H1 (cell line): ENCODE measurements around the gene CMSS1. TPM values are rescaled to one million over a fixed set of nuclear protein-coding genes. Genes with fewer than 3 reads are reported as not detected.

Source experiments
- CTCF ChIA-PET: fragments of 300-600 bp; sonication (Branson Sonifier 250); formaldehyde crosslinking; loops from one replicate; lab custom pipeline; 2021; ENCODE audit not compliant: partially characterized antibody; lab: Charles Lee
- POLR2A ChIA-PET: fragments of 300-600 bp; sonication (Branson Sonifier 250); formaldehyde crosslinking; loops from one replicate; lab custom pipeline; 2021; ENCODE audit warnings: inconsistent platforms; ENCODE audit not compliant: partially characterized antibody; lab: Charles Lee
- DNase-seq, 2 experiments: peaks; one replicate each; pipeline versions ENCODE4 v3.0.0 to v3.0.0-alpha.2; 2010 to 2022; ENCODE audit warnings: low spot score in 2 of 2, low read depth in 1 of 2, mixed read lengths in 1 of 2
- FAIRE-seq: peaks from 2 replicates; lab custom pipeline; 2011; peaks lifted over from hg19 to GRCh38; lab: Jason Lieb, UNC
- H2AFZ ChIP-seq: 2 replicates; pipeline ENCODE4 v1.8.1; 2012; ENCODE audit warnings: low read length, inconsistent platforms
- H2AK5ac ChIP-seq: 2 replicates; pipeline ENCODE4 v1.6.1; 2013; ENCODE audit warnings: low read depth, low read length
- H2BK120ac ChIP-seq: replicated peaks from 2 replicates; pipeline ENCODE3; 2013; ENCODE audit warnings: low read depth, low read length, inconsistent platforms
- H2BK12ac ChIP-seq: 2 replicates; pipeline ENCODE4 v1.6.1; 2013; ENCODE audit warnings: low read depth, low read length
- H2BK15ac ChIP-seq: 2 replicates; pipeline ENCODE4 v1.6.1; 2013; ENCODE audit warnings: low read length
- H2BK20ac ChIP-seq: 2 replicates; pipeline ENCODE4 v1.6.1; 2013; ENCODE audit warnings: low read length
- H2BK5ac ChIP-seq: 2 replicates; pipeline ENCODE4 v1.6.1; 2013; ENCODE audit warnings: low read depth, low read length
- H3K14ac ChIP-seq: 2 replicates; pipeline ENCODE4 v1.6.1; 2013; ENCODE audit warnings: inconsistent platforms; ENCODE audit not compliant: insufficient read length
- H3K18ac ChIP-seq: 2 replicates; pipeline ENCODE4 v1.6.1; 2013; ENCODE audit warnings: low read length; ENCODE audit errors: extremely low read depth
- H3K23ac ChIP-seq: 2 replicates; pipeline ENCODE4 v1.6.1; 2013; ENCODE audit warnings: inconsistent platforms; ENCODE audit not compliant: insufficient read length
- H3K23me2 ChIP-seq: 2 replicates; pipeline ENCODE4 v1.6.1; 2013; ENCODE audit warnings: low read depth, low read length
- H3K27ac ChIP-seq: 2 replicates; pipeline ENCODE4 v1.6.1; 2011; ENCODE audit warnings: low read depth, low read length, inconsistent platforms
- H3K27me3 ChIP-seq, 4 experiments: replicated peaks in 1 of 4; 1 replicate in 1 of 4; 2 replicates in 3 of 4; pipeline versions ENCODE4 v1.6.1 to v1.8.1; 2011 to 2013; ENCODE audit warnings: low read length in 3 of 4, mild to moderate bottlenecking in 3 of 4, inconsistent platforms in 2 of 4, mixed read lengths in 2 of 4, moderate library complexity in 1 of 4; ENCODE audit not compliant: control insufficient read depth in 3 of 4, insufficient read depth in 3 of 4; ENCODE audit errors: extremely low read depth in 1 of 4
- H3K36me3 ChIP-seq, 4 experiments: 2 replicates each; pipeline versions ENCODE4 v1.6.1 to v1.8.1; 2011 to 2013; ENCODE audit warnings: mild to moderate bottlenecking in 4 of 4, low read length in 3 of 4, moderate library complexity in 2 of 4, control low read depth in 1 of 4, inconsistent platforms in 1 of 4; ENCODE audit not compliant: insufficient read depth in 4 of 4, control insufficient read depth in 2 of 4
- H3K4ac ChIP-seq: replicated peaks from 2 replicates; pipeline ENCODE3; 2013; ENCODE audit warnings: low read length, low read depth, mixed read lengths, inconsistent platforms; ENCODE audit not compliant: insufficient read length
- H3K4me1 ChIP-seq, 4 experiments: replicated peaks in 1 of 4; 1 replicate in 1 of 4; 2 replicates in 3 of 4; pipeline versions ENCODE4 v1.6.1 to v1.8.1; 2011 to 2013; ENCODE audit warnings: low read length in 3 of 4, inconsistent platforms in 2 of 4, mixed read lengths in 1 of 4; ENCODE audit not compliant: insufficient read depth in 4 of 4, control insufficient read depth in 3 of 4
- H3K4me2 ChIP-seq, 2 experiments: 2 replicates each; pipeline versions ENCODE4 v1.6.1 to v1.8.1; 2011 to 2013; ENCODE audit warnings: low read depth in 2 of 2, low read length in 2 of 2, control low read depth in 1 of 2, inconsistent platforms in 1 of 2, mild to moderate bottlenecking in 1 of 2; ENCODE audit not compliant: insufficient read depth in 1 of 2
- H3K4me3 ChIP-seq, 4 experiments: fragments of 200-600, 300-600 bp in 1 of 4; sonication (generic), shearing (Covaris generic), sonication (Bioruptor Twin) in 1 of 4; 2 replicates each; pipeline versions ENCODE4 v1.5.1 to v1.8.1; 2011 to 2016; ENCODE audit warnings: low read length in 4 of 4, low read depth in 3 of 4, control low read depth in 2 of 4, inconsistent platforms in 2 of 4, mild to moderate bottlenecking in 2 of 4, mixed read lengths in 1 of 4, moderate library complexity in 1 of 4; ENCODE audit not compliant: insufficient read depth in 2 of 4; ENCODE audit errors: extremely low read depth in 1 of 4
- H3K56ac ChIP-seq: replicated peaks from 2 replicates; pipeline ENCODE3; 2013; ENCODE audit warnings: low read depth, mild to moderate bottlenecking, mixed read lengths, low read length, inconsistent platforms; ENCODE audit not compliant: insufficient read length
- H3K79me1 ChIP-seq: 2 replicates; pipeline ENCODE4 v1.6.1; 2013; ENCODE audit warnings: low read depth, low read length, control low read depth
- H3K79me2 ChIP-seq, 2 experiments: 2 replicates each; pipeline versions ENCODE4 v1.6.1 to v1.8.1; 2012 to 2013; ENCODE audit warnings: low read length in 2 of 2, mild to moderate bottlenecking in 2 of 2, inconsistent platforms in 1 of 2; ENCODE audit not compliant: insufficient read depth in 2 of 2, control insufficient read depth in 1 of 2
- H3K9ac ChIP-seq, 4 experiments: replicated peaks in 1 of 4; 1 replicate in 1 of 4; 2 replicates in 3 of 4; pipeline versions ENCODE4 v1.6.1 to v1.8.1; 2011 to 2013; ENCODE audit warnings: low read depth in 3 of 4, low read length in 3 of 4, control low read depth in 2 of 4, mild to moderate bottlenecking in 2 of 4, moderate library complexity in 2 of 4, inconsistent platforms in 1 of 4; ENCODE audit errors: extremely low read depth in 1 of 4
- H3K9me3 ChIP-seq, 2 experiments: 2 replicates each; pipeline versions ENCODE4 v1.6.1 to v1.8.1; 2012 to 2013; ENCODE audit warnings: mild to moderate bottlenecking in 2 of 2, moderate library complexity in 2 of 2, control low read depth in 1 of 2, inconsistent platforms in 1 of 2, low read depth in 1 of 2, low read length in 1 of 2, mixed read lengths in 1 of 2; ENCODE audit not compliant: insufficient read depth in 2 of 2
- H4K20me1 ChIP-seq, 2 experiments: replicated peaks in 1 of 2; 2 replicates each; pipeline versions ENCODE3 to v1.8.1; 2011 to 2013; ENCODE audit warnings: inconsistent platforms in 2 of 2, low read length in 2 of 2, mild to moderate bottlenecking in 1 of 2; ENCODE audit not compliant: insufficient read depth in 2 of 2, control insufficient read depth in 1 of 2
- H4K5ac ChIP-seq: 2 replicates; pipeline ENCODE4 v1.6.1; 2013; ENCODE audit warnings: low read length, low read depth, mixed read lengths, inconsistent platforms; ENCODE audit not compliant: insufficient read length
- H4K8ac ChIP-seq: 2 replicates; pipeline ENCODE4 v1.8.0; 2013; ENCODE audit warnings: mild to moderate bottlenecking, moderate library complexity, low read length, inconsistent platforms; ENCODE audit not compliant: insufficient read depth; ENCODE audit errors: extremely low read depth
- H4K91ac ChIP-seq: replicated peaks from 2 replicates; pipeline ENCODE3; 2013; ENCODE audit warnings: low read length, mixed read lengths, inconsistent platforms; ENCODE audit not compliant: insufficient read length
- ASH2L ChIP-seq: fragments of 200-600, 300-600 bp; sonication (generic); IDR thresholded peaks from one replicate; pipeline ENCODE4 v1.7.1; 2017; ENCODE audit warnings: low read length
- WGBS, 2 experiments: shearing (Covaris generic) in 1 of 2; methylation state at CpG; one replicate each; pipeline versions ENCODE4 v1.1.6 to v1.1.7; 2013 to 2015; ENCODE audit warnings: low lambda C conversion rate in 2 of 2, mixed read lengths in 2 of 2, inconsistent platforms in 1 of 2, low coverage in 1 of 2, missing lambda C conversion rate in 1 of 2; ENCODE audit not compliant: insufficient replicate concordance in 2 of 2, insufficient coverage in 1 of 2, insufficient read length in 1 of 2; ENCODE audit errors: extremely low coverage in 1 of 2, missing lambda C conversion rate in 1 of 2; 5-methylcytosine and 5-hydroxymethylcytosine counted together
- polyA plus RNA-seq, 7 experiments: library from polyadenylated mRNA; depleted of rRNA in 3 of 7; stranded (reverse) in 5 of 7; unstranded in 2 of 7; fragments of >200 nt in 5 of 7; fragments of 200-250 nt in 2 of 7; gene quantifications; 1 replicate in 5 of 7; 2 replicates in 1 of 7; 4 replicates in 1 of 7; pipeline versions ENCODE4 v1.2.1 to v1.2.3, GENCODE V29; 2011 to 2013; ENCODE audit warnings: missing spikeins in 2 of 7, mixed read lengths in 2 of 7
- total RNA-seq: library from RNA; stranded (reverse); fragmentation: NEBNext Ultra II Directional; extraction: Animal tissue kit (Norgen Biotek cat#: 25700); gene quantifications from 2 replicates; pipeline ENCODE4 v1.2.1, GENCODE V29; 2021

Gene CMSS1
- total and polyA plus RNA-seq, 2 of the 8 experiments (the other 6 are each of a cell fraction or from before 2014, with no cell fraction given) = 15.2 to 75.1 TPM

DNA sequence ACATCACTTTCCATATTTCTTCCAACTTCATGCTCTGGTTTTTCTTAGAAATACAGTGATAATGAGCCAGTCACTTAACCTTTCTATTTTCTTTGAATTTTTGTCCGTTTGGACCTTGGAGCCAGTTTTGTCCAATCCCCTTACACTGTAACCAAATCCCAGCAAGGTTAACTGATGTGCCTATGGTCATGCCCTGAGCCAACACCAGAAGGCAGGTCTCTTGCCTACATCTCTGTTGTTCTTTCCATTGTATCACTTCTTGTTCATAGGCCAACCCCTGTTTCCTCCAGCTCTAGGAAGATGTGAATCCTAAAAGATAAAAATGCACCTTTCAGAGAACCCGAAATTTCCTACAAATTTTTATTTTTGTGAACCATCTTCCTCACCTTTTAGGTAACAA, 122.7 kb downstream of the CMSS1 start:
- no peak overlapping the region for H2BK5ac ChIP-seq
- H4K5ac ChIP-seq = no peak overlapping the region
- H3K14ac ChIP-seq = no peak overlapping the region
- H3K27me3 ChIP-seq = no peaks in the 10 kb centered on the region
- no peaks in the 10 kb centered on the region for H3K23me2 ChIP-seq
- H2AK5ac ChIP-seq = no peak overlapping the region
- H3K56ac ChIP-seq = no peak overlapping the region
- no peak overlapping the region for H3K23ac ChIP-seq
- peaks cover 3% of the 10 kb centered on the region for H3K79me1 ChIP-seq
- no peak overlapping the region for H2AFZ ChIP-seq
- H3K27ac ChIP-seq = no peak overlapping the region
- CTCF ChIA-PET = interaction anchor here (0.6 to 1.6 kb wide), 5 partner anchors 11 to 109 kb away, joined by 3 to 4 read pairs (median 4); no protein-coding TSS in a partner anchor
- no peak overlapping the region for H2BK120ac ChIP-seq
- POLR2A ChIA-PET = no interaction called here
- no peak overlapping the region for H2BK12ac ChIP-seq
- no peaks in the 10 kb centered on the region for H4K20me1 ChIP-seq
- no peak overlapping the region for H3K18ac ChIP-seq
- 80% methylated on average over 2 of the region's 2 CpGs; no CpG with 5 or more reads in 1 of the 2 experiments for WGBS, 2 experiments
- no peak overlapping the region for H2BK20ac ChIP-seq
- H4K8ac ChIP-seq = no peak overlapping the region
- H3K4me1 ChIP-seq = peaks cover 0 to 6% (median 0%) of the 10 kb centered on the region in 4 experiments; a peak in 5 of 7 replicates
- no peaks in the 10 kb centered on the region for H3K9me3 ChIP-seq
- H3K4me2 ChIP-seq = no peak overlapping the region
- no peak overlapping the region for H3K9ac ChIP-seq
- FAIRE-seq (no peak), DNase-seq (no peak)
- H3K4me3 ChIP-seq = no peak overlapping the region
- no peak overlapping the region for H3K4ac ChIP-seq
- no peaks in the 10 kb centered on the region for H3K79me2 ChIP-seq
- no peak overlapping the region for H2BK15ac ChIP-seq
- no peaks in the 10 kb centered on the region for H3K36me3 ChIP-seq
- H4K91ac ChIP-seq = no peak overlapping the region
- no peak for TF ChIP-seq ASH2L
